ENCODE results near the gene MYO1H. TPM values are rescaled to one million over a fixed set of nuclear protein-coding genes. Genes with fewer than 3 reads are reported as not detected.

Gene MYO1H
- total RNA-seq, 1 donor = not detected

- no peak for TF ChIP-seq CTCF (IDR thresholded peaks at IDR 0.05; ENCODE audit: insufficient read depth, low read depth, low read length)
- DNase-seq (ENCODE audit: low read depth) = no peak
- no peak overlapping the region for H3K4me3 ChIP-seq (ENCODE audit: low read depth, low read length)
Observed at GRCh38 chr12:109359131-109359690, 11.5 kb downstream of the MYO1H start.

GRCh38 chr12:109369831-109370230, 22.1 kb downstream of the MYO1H start:
- no peak overlapping the region for H3K4me3 ChIP-seq (ENCODE audit: low read depth, low read length)
- no peak for DNase-seq (ENCODE audit: low read depth)
- no peak for TF ChIP-seq CTCF (IDR thresholded peaks at IDR 0.05; ENCODE audit: insufficient read depth, low read depth, low read length)

GRCh38 chr12:109377139-109377685, 29.5 kb downstream of the MYO1H start:
- H3K4me3 ChIP-seq (ENCODE audit: low read depth, low read length) = no peak overlapping the region
- TF ChIP-seq CTCF (IDR thresholded peaks at IDR 0.05; ENCODE audit: insufficient read depth, low read depth, low read length) = no peak
- DNase-seq (ENCODE audit: low read depth) = no peak

- DNase-seq (ENCODE audit: low read depth) = no peak
- TF ChIP-seq CTCF (IDR thresholded peaks at IDR 0.05; ENCODE audit: insufficient read depth, low read depth, low read length) = no peak
- H3K4me3 ChIP-seq (ENCODE audit: low read depth, low read length) = no peak overlapping the region
Observed at GRCh38 chr12:109378569-109378968, 30.9 kb downstream of the MYO1H start.

- TF ChIP-seq CTCF (IDR thresholded peaks at IDR 0.05; ENCODE audit: insufficient read depth, low read depth, low read length) = no peak
- DNase-seq (ENCODE audit: low read depth) = no peak
- H3K4me3 ChIP-seq (ENCODE audit: low read depth, low read length) = no peak overlapping the region
Observed at GRCh38 chr12:109382031-109382430, 34.3 kb downstream of the MYO1H start.

- no peak for TF ChIP-seq CTCF (IDR thresholded peaks at IDR 0.05; ENCODE audit: insufficient read depth, low read depth, low read length)
- no peak overlapping the region for H3K4me3 ChIP-seq (ENCODE audit: low read depth, low read length)
- no peak for DNase-seq (ENCODE audit: low read depth)
Observed at GRCh38 chr12:109383240-109383639, 35.5 kb downstream of the MYO1H start.
